Activated naive CD4-positive, alpha-beta T cell treated with anti-CD3 and anti-CD28 coated beads for 36 hours (primary cell): ENCODE data around the gene GPR132. TPM values are rescaled to one million over a fixed set of nuclear protein-coding genes. Genes with fewer than 3 reads are reported as not detected.

Source experiments
- CTCF ChIA-PET: fragments of 350-600 bp; sonication (Branson Sonifier 250); formaldehyde crosslinking; loops from one replicate; lab custom pipeline; 2021; ENCODE audit warnings: antibody characterized with exemption; lab: Charles Lee
- DNase-seq: peaks from one replicate; pipeline ENCODE4 v3.0.0-alpha.2; 2020
- H3K27ac Mint-ChIP-seq: one replicate; pipeline ENCODE4 v1.8.0; 2021; ENCODE audit warnings: mild to moderate bottlenecking, mixed read lengths
- H3K27me3 Mint-ChIP-seq: one replicate; pipeline ENCODE4 v1.8.0; 2021; ENCODE audit warnings: low read depth, mixed read lengths
- H3K36me3 Mint-ChIP-seq: one replicate; pipeline ENCODE4 v1.8.0; 2021; ENCODE audit warnings: low read depth, mixed read lengths
- H3K4me1 Mint-ChIP-seq: one replicate; pipeline ENCODE4 v1.8.0; 2021; ENCODE audit warnings: low read depth, mixed read lengths
- H3K4me3 Mint-ChIP-seq: one replicate; pipeline ENCODE4 v1.8.0; 2021; ENCODE audit warnings: mild to moderate bottlenecking, moderate library complexity, mixed read lengths
- H3K9me3 Mint-ChIP-seq: one replicate; pipeline ENCODE4 v1.8.0; 2021; ENCODE audit warnings: mixed read lengths
- intact Hi-C: fragments of 100-400 bp; cut with micrococcal nuclease; formaldehyde crosslinking; loops from one replicate; pipeline ENCODE4 v1.15.1; 2023
- total RNA-seq, 2 experiments: library from RNA; stranded (reverse); gene quantifications; one replicate each; pipeline ENCODE4 v1.2.3, GENCODE V29; 2021

The GPR132 gene
- total RNA-seq, 2 experiments from 2014 or later = 11.3 to 15.3 TPM

DNA sequence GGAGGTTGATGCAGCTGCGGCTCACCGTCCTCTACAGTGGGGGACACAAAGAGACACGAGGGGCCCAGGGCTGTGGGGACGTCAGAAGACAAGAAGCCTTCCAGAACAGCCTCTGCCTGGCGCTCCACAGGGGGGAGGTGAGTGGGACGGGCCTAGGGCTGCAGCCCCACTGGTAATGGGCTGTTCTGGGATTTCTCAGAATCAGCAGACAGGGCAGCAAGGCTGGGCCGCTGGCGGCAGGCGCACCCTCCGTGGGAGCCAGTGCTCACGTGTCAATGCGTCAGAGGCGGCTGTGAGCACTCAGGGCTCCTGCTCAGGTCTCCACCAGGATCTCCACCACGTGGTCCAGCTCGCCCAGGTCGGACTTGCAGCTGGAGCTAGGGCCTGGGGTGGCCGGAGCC, 54.3 kb downstream of the GPR132 start:
- CTCF ChIA-PET = interaction anchor here (0.9 to 1.2 kb wide), 2 partner anchors 35 to 60 kb away, joined by 3 to 4 read pairs; no protein-coding TSS in a partner anchor
- peaks cover 25% of the 10 kb centered on the region for H3K36me3 Mint-ChIP-seq
- no peaks in the 10 kb centered on the region for H3K27me3 Mint-ChIP-seq
- no peak overlapping the region for H3K27ac Mint-ChIP-seq
- H3K4me3 Mint-ChIP-seq = no peak overlapping the region
- intact Hi-C loops = loop anchor here (5.0 kb wide), 1 partner anchor 36 kb away; no protein-coding TSS in a partner anchor
- peaks cover 15% of the 10 kb centered on the region for H3K4me1 Mint-ChIP-seq
- no peak for DNase-seq
- no peaks in the 10 kb centered on the region for H3K9me3 Mint-ChIP-seq

DNA sequence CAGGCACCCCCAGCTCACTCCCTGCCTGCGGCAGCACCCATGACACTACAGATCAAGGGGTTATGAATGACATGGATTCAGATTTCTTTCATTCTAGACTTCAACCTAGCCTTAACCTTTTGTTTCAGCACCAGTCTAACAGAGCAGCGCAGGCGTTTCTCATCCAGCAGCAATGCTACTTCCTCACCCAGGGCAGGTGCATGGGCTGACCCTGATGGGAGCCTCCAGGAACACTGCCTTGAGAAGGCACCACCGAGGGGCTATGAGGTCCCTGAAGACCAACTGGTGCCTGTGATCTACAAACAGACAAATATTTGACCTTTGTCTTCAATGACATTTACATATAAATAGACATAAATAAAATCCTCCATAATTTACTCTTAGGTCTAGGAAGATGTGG, 55.1 kb downstream of the GPR132 start:
- Mint-ChIP-seq H3K36me3 (peaks cover 22% of the 10 kb centered on the region), H3K27ac (no peak overlapping the region)
- intact Hi-C loops = loop anchor here (5.0 kb wide), 1 partner anchor 37 kb away; no protein-coding TSS in a partner anchor

GRCh38 chr14:105007593-105008264, 57.5 kb downstream of the GPR132 start:
- CTCF ChIA-PET = no interaction called here

More for the DNA sequence above, 55.1 kb downstream of the GPR132 start:
- Mint-ChIP-seq H3K4me3 (no peak overlapping the region), H3K4me1 (peaks cover 8% of the 10 kb centered on the region), H3K27me3 (no peaks in the 10 kb centered on the region), H3K9me3 (no peaks in the 10 kb centered on the region)
- CTCF ChIA-PET = no interaction called here
- DNase-seq = no peak

DNA sequence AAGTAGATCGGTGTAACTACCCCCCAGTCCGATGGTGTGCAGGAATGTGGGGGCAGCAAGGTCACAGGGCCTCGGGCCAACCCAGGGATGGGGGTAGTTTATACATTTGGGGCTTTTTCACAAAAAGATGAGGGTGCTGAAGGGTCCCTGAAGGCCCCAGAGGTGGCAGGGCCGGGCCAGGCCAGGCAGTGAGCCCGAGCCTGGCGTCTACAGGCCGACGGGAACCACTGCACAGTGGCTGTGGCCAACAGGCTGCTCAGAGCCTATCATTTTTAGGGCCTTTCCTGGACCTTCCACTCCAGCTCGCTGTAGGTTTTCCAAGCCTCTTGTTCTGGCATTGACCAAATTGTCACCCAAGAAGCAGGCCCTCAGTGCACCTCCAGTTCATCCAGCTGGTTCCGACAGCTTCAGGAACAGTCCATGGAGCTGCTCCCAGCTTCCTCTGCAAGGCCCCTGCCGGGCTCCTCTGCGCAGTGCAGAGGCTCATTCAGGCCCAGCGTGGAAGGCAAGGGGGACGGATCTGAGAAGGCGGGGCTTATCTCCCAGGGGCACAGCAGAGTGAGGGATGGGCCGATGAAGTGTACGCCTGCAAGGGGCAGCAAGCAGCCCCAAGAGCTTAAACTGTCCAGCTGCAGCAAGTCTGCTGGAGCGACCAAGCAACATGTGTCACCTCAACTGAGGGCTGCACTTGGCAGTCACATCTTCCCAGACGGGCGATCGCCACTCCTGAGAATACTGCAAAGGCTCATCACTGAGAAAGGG, 58.2 kb downstream of the GPR132 start:
- intact Hi-C loops = no loop called here
- no peaks in the 10 kb centered on the region for H3K4me1 Mint-ChIP-seq
- no peaks in the 10 kb centered on the region for H3K27me3 Mint-ChIP-seq
- peaks cover 21% of the 10 kb centered on the region for H3K36me3 Mint-ChIP-seq
- H3K27ac Mint-ChIP-seq = no peak overlapping the region
- no peak overlapping the region for H3K4me3 Mint-ChIP-seq
- H3K9me3 Mint-ChIP-seq = no peaks in the 10 kb centered on the region
- CTCF ChIA-PET = interaction anchor here (0.6 kb wide), 1 partner anchor 13 kb away, joined by 3 read pairs; no protein-coding TSS in a partner anchor
- DNase-seq = no peak

More at GRCh38 chr14:105007593-105008264, 57.5 kb downstream of the GPR132 start:
- no peak for DNase-seq
- H3K4me3 Mint-ChIP-seq = no peak overlapping the region
- H3K9me3 Mint-ChIP-seq = no peaks in the 10 kb centered on the region
- no peaks in the 10 kb centered on the region for H3K4me1 Mint-ChIP-seq
- H3K27me3 Mint-ChIP-seq = no peaks in the 10 kb centered on the region
- intact Hi-C loops = no loop called here
- H3K36me3 Mint-ChIP-seq = peaks cover 24% of the 10 kb centered on the region
- H3K27ac Mint-ChIP-seq = no peak overlapping the region

DNA sequence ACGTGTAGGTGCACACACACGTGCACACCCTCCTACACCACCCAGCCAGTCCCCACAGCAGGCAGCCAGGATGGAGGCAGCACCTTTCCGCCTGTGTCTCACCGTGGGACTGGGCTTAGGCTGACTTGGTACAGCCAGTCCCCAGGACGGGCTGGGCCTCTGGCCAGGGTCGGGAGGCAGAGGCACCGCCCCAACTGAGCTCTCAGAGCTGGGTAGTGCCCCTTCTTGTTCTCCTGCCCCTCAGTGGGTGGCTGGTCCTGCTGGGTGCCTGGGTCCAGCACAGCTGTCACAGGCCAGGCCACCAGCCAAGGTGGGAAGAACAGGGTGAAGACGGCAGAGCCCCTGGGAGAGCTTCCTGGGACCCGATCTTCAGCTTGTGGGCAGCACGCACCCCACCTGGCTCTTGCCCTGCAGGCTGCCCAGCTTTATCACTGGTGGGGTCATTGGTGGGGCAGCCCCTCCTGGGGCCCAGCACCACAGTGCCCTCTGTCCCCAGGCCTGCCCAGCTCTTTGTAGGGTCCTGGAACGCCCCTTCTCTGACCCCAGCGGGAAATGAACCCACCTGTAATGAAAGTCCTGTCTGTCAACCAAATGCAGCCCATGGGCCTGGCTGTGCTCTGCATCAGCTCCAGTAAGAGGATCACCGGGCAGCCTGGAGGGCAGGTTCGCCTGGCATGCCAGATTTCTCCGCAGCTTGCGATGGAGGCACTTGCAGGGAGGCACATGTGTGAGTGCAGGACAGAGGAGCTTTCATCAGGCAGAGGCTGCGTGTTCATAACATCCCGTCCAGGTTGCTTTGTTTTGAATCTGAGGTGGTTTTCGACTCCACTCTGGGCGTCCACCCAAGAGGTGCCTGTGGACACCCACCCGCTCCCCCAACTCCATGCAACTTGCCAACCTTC, 59.0 kb downstream of the GPR132 start:
- CTCF ChIA-PET = interaction anchor here (0.7 to 1.3 kb wide), 3 partner anchors 31 to 39 kb away, joined by 3 to 5 read pairs (median 3); no protein-coding TSS in a partner anchor
- intact Hi-C loops = no loop called here
- H3K27me3 Mint-ChIP-seq = no peaks in the 10 kb centered on the region
- no peak for DNase-seq
- H3K27ac Mint-ChIP-seq = no peak overlapping the region
- no peak overlapping the region for H3K4me3 Mint-ChIP-seq
- no peaks in the 10 kb centered on the region for H3K4me1 Mint-ChIP-seq
- peaks cover 13% of the 10 kb centered on the region for H3K36me3 Mint-ChIP-seq
- H3K9me3 Mint-ChIP-seq = no peaks in the 10 kb centered on the region

- intact Hi-C loops = no loop called here
- peaks cover 10% of the 10 kb centered on the region for H3K36me3 Mint-ChIP-seq
These were observed 59.8 kb downstream of the GPR132 start for GRCh38 chr14:105005329-105005928.

More at GRCh38 chr14:105005329-105005928, 59.8 kb downstream of the GPR132 start:
- Mint-ChIP-seq H3K27me3 (no peaks in the 10 kb centered on the region), H3K4me3 (no peak overlapping the region), H3K27ac (no peak overlapping the region), H3K4me1 (no peaks in the 10 kb centered on the region), H3K9me3 (no peaks in the 10 kb centered on the region)
- no peak for DNase-seq
- CTCF ChIA-PET = interaction anchor here (0.7 to 1.3 kb wide), 2 partner anchors 30 to 40 kb away, joined by 3 to 5 read pairs; no protein-coding TSS in a partner anchor

Other genes with a start within 250 kb of the GPR132 start
- gene CEP170B, start 200.2 kb downstream of the GPR132 start, total RNA-seq = 1 to 10 TPM; 3.3 TPM
- gene PLD4, start 140.6 kb downstream of the GPR132 start, total RNA-seq = not detected
- gene AHNAK2, start 87.1 kb downstream of the GPR132 start, total RNA-seq = under 1 TPM; 0.10 TPM
- under 1 TPM; 0.40 to 0.43 TPM for gene CLBA1, start 79.6 kb downstream of the GPR132 start, total RNA-seq
- gene CDCA4, start 44.3 kb downstream of the GPR132 start, total RNA-seq = 10 to 100 TPM; 59.6 to 60.4 TPM
- gene JAG2, start 103.3 kb upstream of the GPR132 start, total RNA-seq = 1 to 10 TPM; 2.9 to 3.6 TPM
- gene NUDT14, start 115.9 kb upstream of the GPR132 start, total RNA-seq = 10 to 100 TPM; 12.0 to 15.8 TPM
- 10 to 100 TPM; 24.6 to 25.6 TPM for gene BTBD6, start 183.1 kb upstream of the GPR132 start, total RNA-seq
- gene BRF1, start 235.6 kb upstream of the GPR132 start, total RNA-seq = 10 to 100 TPM; 20.6 to 23.4 TPM
- gene PACS2, start 249.3 kb upstream of the GPR132 start, total RNA-seq = 10 to 100 TPM; 25.1 to 29.6 TPM